Fibroblast of villous mesenchyme (primary cell): ENCODE measurements around the gene PNMA6E. TPM values are rescaled to one million over a fixed set of nuclear protein-coding genes. Genes with fewer than 3 reads are reported as not detected.

ENCODE experiments used
- DNase-seq: peaks from one replicate; pipeline ENCODE4 v3.0.0-alpha.2; 2010; ENCODE audit warnings: low read depth
- H3K4me3 ChIP-seq: 2 replicates; pipeline ENCODE4 v1.5.1; 2011; ENCODE audit warnings: low read depth, mild to moderate bottlenecking, low read length
- total RNA-seq: library from RNA; depleted of rRNA; stranded (reverse); fragments of >200 nt; gene quantifications from 2 replicates; pipeline ENCODE4 v1.2.3, GENCODE V29; 2012
- TF ChIP-seq, protein P1 (sequence below): IDR thresholded peaks from 2 replicates; pipeline ENCODE4 v1.5.1; 2012; ENCODE audit warnings: low read depth, mild to moderate bottlenecking, low read length; ENCODE audit not compliant: insufficient read depth

PNMA6E gene
- total RNA-seq, 1 donor, result not detected

DNA sequence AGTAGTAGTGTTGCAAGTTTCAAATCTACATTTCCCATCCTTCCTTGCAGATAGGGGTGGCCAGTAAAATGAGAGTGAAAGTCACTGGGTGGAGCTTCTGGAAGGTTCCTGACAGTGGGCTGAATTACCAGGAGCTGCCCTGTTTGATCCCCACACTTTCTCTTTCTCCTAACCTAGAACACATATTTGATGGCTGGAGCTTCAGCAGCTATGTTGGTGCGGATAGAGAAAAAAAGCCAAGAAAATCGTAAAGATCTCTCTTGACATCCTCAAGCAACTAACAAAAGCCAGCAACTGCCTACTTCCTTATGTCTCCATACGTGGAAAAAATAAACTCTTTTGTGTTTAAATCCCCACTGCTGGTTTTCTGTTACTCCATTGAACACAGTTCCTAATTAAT is 35.0 kb downstream of the PNMA6E start:
- DNase-seq, result no peak
- TF ChIP-seq, protein P1, sequence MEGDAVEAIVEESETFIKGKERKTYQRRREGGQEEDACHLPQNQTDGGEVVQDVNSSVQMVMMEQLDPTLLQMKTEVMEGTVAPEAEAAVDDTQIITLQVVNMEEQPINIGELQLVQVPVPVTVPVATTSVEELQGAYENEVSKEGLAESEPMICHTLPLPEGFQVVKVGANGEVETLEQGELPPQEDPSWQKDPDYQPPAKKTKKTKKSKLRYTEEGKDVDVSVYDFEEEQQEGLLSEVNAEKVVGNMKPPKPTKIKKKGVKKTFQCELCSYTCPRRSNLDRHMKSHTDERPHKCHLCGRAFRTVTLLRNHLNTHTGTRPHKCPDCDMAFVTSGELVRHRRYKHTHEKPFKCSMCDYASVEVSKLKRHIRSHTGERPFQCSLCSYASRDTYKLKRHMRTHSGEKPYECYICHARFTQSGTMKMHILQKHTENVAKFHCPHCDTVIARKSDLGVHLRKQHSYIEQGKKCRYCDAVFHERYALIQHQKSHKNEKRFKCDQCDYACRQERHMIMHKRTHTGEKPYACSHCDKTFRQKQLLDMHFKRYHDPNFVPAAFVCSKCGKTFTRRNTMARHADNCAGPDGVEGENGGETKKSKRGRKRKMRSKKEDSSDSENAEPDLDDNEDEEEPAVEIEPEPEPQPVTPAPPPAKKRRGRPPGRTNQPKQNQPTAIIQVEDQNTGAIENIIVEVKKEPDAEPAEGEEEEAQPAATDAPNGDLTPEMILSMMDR, result no peak
- no peak overlapping the region for H3K4me3 ChIP-seq

DNA sequence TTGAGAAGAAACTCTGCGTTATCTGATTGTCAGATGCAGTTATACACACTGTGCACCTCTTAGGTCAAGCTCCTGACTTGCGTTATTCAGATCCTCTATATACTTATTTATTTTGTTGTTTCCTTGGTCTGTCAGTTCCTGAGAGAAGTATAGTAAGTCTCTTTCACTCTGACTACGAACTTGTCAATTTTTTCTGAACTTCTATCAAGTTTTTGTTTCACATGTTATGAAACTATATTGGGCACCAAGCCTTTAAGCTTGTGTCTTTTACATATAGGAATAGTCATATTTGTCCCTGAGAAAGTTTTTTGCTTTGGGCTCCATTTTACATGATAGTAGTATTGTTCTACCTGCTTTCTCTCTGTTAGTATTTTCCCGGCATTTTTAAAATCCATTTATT is 35.5 kb downstream of the PNMA6E start:
- DNase-seq, result no peak
- TF ChIP-seq, protein P1, result no peak
- H3K4me3 ChIP-seq, result no peak overlapping the region

DNA sequence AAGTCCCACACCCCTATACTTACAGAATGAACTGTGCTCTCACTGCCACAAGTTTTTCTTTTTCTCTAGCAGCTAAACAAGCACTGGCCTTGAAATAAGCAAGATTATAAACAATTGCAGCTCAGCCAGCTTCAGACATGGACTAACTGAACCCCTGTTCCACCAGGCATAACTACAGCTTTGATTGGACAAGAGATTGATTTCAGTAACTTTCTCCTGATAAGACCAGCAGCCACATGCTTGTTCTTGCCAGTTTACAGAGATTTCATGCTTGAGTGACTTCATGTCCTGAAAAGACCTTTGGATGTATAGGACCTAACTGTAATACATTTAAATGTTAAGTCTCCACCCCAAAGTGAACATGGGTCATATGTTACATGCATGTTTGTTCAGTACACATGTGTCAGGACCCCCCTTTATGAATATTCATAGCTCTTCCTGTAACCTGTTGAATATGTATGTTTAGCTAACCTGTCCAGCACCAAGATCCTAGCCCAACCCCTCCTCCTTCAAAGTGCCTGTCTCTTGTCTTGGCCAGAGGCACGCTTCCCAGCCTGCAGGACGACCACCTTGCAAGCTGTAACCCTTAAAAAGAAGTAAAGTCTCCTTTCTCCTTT is 39.3 kb downstream of the PNMA6E start:
- TF ChIP-seq, protein P1, result no peak
- no peak overlapping the region for H3K4me3 ChIP-seq
- no peak for DNase-seq

DNA sequence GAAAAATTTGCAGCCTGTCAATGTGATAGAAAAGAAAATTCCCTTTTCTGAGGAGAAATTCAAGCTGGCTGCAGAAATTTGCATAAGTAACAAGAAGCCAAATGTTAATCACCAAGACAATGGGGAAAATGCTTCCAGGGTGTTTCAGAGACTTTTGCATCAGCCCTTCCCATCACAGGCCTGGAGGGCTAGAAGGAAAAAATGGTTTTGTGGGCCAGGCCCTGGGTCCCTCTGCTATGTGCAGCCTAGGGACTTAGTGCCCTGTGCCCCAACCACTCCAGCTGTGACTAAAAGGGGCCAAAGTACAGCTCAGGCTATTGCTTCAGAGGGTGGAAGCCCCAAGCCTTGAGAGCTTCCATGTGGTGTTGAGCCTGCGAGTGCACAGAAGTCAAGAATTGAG is 43.3 kb downstream of the PNMA6E start:
- TF ChIP-seq, protein P1, result no peak
- no peak for DNase-seq
- no peak overlapping the region for H3K4me3 ChIP-seq

DNA sequence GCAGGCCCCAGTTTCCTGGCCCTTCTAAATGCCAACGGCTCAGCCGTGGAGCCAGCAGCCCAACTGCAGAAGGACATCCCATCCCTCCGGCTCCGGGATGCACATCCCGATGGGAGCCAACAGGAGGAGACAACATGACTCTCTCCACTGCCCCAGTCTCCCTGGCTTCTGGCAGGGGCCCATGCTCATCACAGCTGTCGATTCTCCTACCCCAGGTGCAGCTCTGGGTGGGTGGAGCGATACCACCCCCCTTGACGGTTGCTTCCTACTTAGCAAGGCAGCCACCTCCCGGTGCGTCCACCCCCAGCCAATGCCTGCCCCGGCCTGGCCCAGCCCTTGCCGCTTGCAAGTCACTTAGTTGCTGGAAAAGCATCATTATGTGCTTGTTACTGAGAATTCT is 47.7 kb downstream of the PNMA6E start:
- TF ChIP-seq, protein P1, result no peak
- DNase-seq, result no peak
- H3K4me3 ChIP-seq, result no peak overlapping the region

DNA sequence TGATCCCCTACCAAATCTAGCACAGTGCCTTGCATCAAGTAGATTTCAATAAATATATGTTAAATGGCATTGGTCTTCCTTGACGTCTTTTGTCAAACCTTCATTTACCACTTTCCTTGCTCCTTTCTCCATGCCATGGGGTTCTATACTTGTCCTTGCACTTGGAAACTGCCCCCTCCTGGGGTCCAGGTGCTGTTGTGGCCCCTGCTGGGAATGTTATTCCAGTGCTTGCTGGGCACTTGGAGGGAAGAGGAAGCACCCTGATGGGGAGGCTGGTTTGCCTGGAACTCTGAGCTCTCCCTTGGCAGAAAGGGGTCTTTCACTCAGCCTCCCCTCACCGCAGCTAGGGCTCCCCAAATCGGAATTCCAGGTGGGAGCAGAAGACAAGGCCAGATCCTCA is 48.3 kb downstream of the PNMA6E start:
- TF ChIP-seq, protein P1, result no peak
- DNase-seq, result no peak
- H3K4me3 ChIP-seq, result no peak overlapping the region

DNA sequence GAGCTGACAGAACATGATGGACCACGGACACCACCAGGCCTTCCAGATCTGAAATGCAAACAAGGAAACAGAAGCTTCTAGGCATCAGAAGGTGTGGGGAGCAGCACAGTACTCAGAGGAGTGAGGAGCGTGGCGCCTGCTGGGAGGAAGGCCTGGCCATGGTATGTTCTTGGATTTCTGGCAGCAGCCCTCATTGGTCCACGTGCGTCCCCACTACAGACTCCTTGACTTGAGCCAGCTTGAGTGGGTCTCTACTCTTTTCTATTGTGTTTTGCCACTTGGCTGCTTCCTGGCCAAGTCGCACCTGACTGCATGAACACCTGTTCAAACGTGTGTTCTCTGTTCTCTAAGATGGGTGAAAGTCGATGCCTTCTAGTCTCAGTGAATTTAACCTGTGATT is 49.2 kb downstream of the PNMA6E start:
- no peak overlapping the region for H3K4me3 ChIP-seq
- TF ChIP-seq, protein P1, result no peak
- DNase-seq, result no peak
